H9 (cell line): Measurements from ENCODE around the gene ZC3H18. TPM values are rescaled to one million over a fixed set of nuclear protein-coding genes. Genes with fewer than 3 reads are reported as not detected.

Experiments
- DNase-seq: peaks from one replicate; pipeline ENCODE4 v3.0.0-alpha.2; 2017
- H2AFZ ChIP-seq: one replicate; pipeline ENCODE4 v1.6.1; 2013; ENCODE audit warnings: mild to moderate bottlenecking, low read length, control low read depth, moderate library complexity
- H2AK5ac ChIP-seq: 2 replicates; pipeline ENCODE4 v1.6.1; 2013; ENCODE audit warnings: low read length, control low read depth, mixed read lengths; ENCODE audit not compliant: insufficient read length
- H2BK120ac ChIP-seq: one replicate; pipeline ENCODE4 v1.6.1; 2013; ENCODE audit warnings: low read depth, mild to moderate bottlenecking, low read length, control low read depth, inconsistent platforms; ENCODE audit not compliant: poor library complexity, severe bottlenecking
- H2BK12ac ChIP-seq: 2 replicates; pipeline ENCODE4 v1.6.1; 2013; ENCODE audit warnings: low read length, control low read depth, mixed read lengths, low read depth; ENCODE audit not compliant: insufficient read length
- H2BK15ac ChIP-seq: 2 replicates; pipeline ENCODE4 v1.6.1; 2013; ENCODE audit warnings: low read depth, low read length, control low read depth
- H2BK20ac ChIP-seq: one replicate; pipeline ENCODE4 v1.6.1; 2013; ENCODE audit warnings: low read depth, mild to moderate bottlenecking, low read length, control low read depth, inconsistent platforms; ENCODE audit not compliant: poor library complexity, severe bottlenecking
- H2BK5ac ChIP-seq: 2 replicates; pipeline ENCODE4 v1.6.1; 2013; ENCODE audit warnings: low read length, control low read depth, mixed read lengths; ENCODE audit not compliant: insufficient read length
- H3K14ac ChIP-seq: 2 replicates; pipeline ENCODE4 v1.6.1; 2013; ENCODE audit warnings: low read length, control low read depth; ENCODE audit not compliant: insufficient read depth
- H3K18ac ChIP-seq: 2 replicates; pipeline ENCODE4 v1.6.1; 2013; ENCODE audit warnings: low read depth, mild to moderate bottlenecking, mixed read lengths, low read length, control low read depth; ENCODE audit not compliant: insufficient read length
- H3K23ac ChIP-seq: 2 replicates; pipeline ENCODE4 v1.6.1; 2013; ENCODE audit warnings: low read length, control low read depth, mixed read lengths, low read depth; ENCODE audit not compliant: insufficient read length
- H3K23me2 ChIP-seq: 2 replicates; pipeline ENCODE4 v1.6.1; 2013; ENCODE audit warnings: low read depth, mild to moderate bottlenecking, mixed read lengths, low read length, control low read depth; ENCODE audit not compliant: insufficient read length, poor library complexity, severe bottlenecking
- H3K27ac ChIP-seq: 2 replicates; pipeline ENCODE4 v1.5.1; 2013; ENCODE audit warnings: low read length, control low read depth, mixed read lengths, low read depth; ENCODE audit not compliant: insufficient read length
- H3K27me3 ChIP-seq: 2 replicates; pipeline ENCODE4 v1.6.1; 2013; ENCODE audit warnings: low read length, control low read depth, inconsistent platforms; ENCODE audit not compliant: insufficient read depth
- H3K4ac ChIP-seq: 2 replicates; pipeline ENCODE4 v1.6.1; 2013; ENCODE audit warnings: low read depth, mild to moderate bottlenecking, control low read depth, inconsistent platforms, low read length, moderate library complexity
- H3K4me1 ChIP-seq: 2 replicates; pipeline ENCODE4 v1.6.1; 2013; ENCODE audit warnings: low read length, control low read depth, inconsistent platforms; ENCODE audit not compliant: insufficient read depth
- H3K4me2 ChIP-seq: 2 replicates; pipeline ENCODE4 v1.6.1; 2013; ENCODE audit warnings: low read length, control low read depth, mixed read lengths; ENCODE audit not compliant: insufficient read length, insufficient read depth
- H3K56ac ChIP-seq: 2 replicates; pipeline ENCODE4 v1.6.1; 2013; ENCODE audit warnings: low read depth, mild to moderate bottlenecking, mixed read lengths, low read length, control low read depth; ENCODE audit not compliant: insufficient read length
- H3K79me1 ChIP-seq: 2 replicates; pipeline ENCODE4 v1.6.1; 2013; ENCODE audit warnings: low read depth, mild to moderate bottlenecking, moderate library complexity, low read length, control low read depth, inconsistent platforms; ENCODE audit not compliant: insufficient read depth, poor library complexity, severe bottlenecking
- H3K79me2 ChIP-seq: 2 replicates; pipeline ENCODE4 v1.6.1; 2013; ENCODE audit warnings: low read length, control low read depth, inconsistent platforms; ENCODE audit not compliant: insufficient read depth
- H3K9ac ChIP-seq: 2 replicates; pipeline ENCODE4 v1.6.1; 2013; ENCODE audit warnings: low read length, control low read depth, mixed read lengths; ENCODE audit not compliant: insufficient read length; ENCODE audit errors: extremely low read depth
- H3K9me3 ChIP-seq: one replicate; pipeline ENCODE4 v1.6.1; 2013; ENCODE audit warnings: low read depth, low read length, inconsistent platforms; ENCODE audit not compliant: control insufficient read depth
- H3T11ph ChIP-seq: one replicate; pipeline ENCODE4 v1.6.1; 2013; ENCODE audit warnings: mild to moderate bottlenecking, low read length, control low read depth, inconsistent platforms
- H4K20me1 ChIP-seq: one replicate; pipeline ENCODE4 v1.6.1; 2013; ENCODE audit not compliant: control insufficient read depth, insufficient read length, insufficient read depth
- H4K5ac ChIP-seq: 2 replicates; pipeline ENCODE4 v1.6.1; 2013; ENCODE audit warnings: low read depth, mild to moderate bottlenecking, mixed read lengths, low read length, control low read depth; ENCODE audit not compliant: insufficient read length
- H4K8ac ChIP-seq: replicated peaks from 2 replicates; pipeline ENCODE4 v1.6.1; 2013; ENCODE audit warnings: low read length, control low read depth, mixed read lengths, low read depth; ENCODE audit not compliant: insufficient read length
- H4K91ac ChIP-seq: 2 replicates; pipeline ENCODE4 v1.6.1; 2013; ENCODE audit warnings: low read depth, mild to moderate bottlenecking, moderate library complexity, mixed read lengths, low read length, control low read depth; ENCODE audit not compliant: insufficient read length
- H3K27ac Mint-ChIP-seq, 3 experiments: 2 replicates in 2 of 3; 3 replicates in 1 of 3; pipeline ENCODE4 v1.8.0; 2020 to 2021; ENCODE audit warnings: mixed read lengths in 3 of 3, mild to moderate bottlenecking in 1 of 3, moderate library complexity in 1 of 3
- H3K27me3 Mint-ChIP-seq: 2 replicates; pipeline ENCODE4 v1.8.0; 2021; ENCODE audit warnings: low read depth, mild to moderate bottlenecking, moderate library complexity, mixed read lengths
- H3K36me3 Mint-ChIP-seq, 3 experiments: 2 replicates in 2 of 3; 3 replicates in 1 of 3; pipeline ENCODE4 v1.8.0; 2020 to 2021; ENCODE audit warnings: low read depth in 3 of 3, mixed read lengths in 3 of 3; ENCODE audit not compliant: insufficient read depth in 1 of 3
- H3K4me1 Mint-ChIP-seq, 2 experiments: 2 replicates each; pipeline ENCODE4 v1.8.0; 2020; ENCODE audit warnings: mixed read lengths in 2 of 2
- H3K4me3 Mint-ChIP-seq, 2 experiments: 2 replicates in 1 of 2; 3 replicates in 1 of 2; pipeline ENCODE4 v1.8.0; 2020 to 2021; ENCODE audit warnings: mild to moderate bottlenecking in 2 of 2, mixed read lengths in 2 of 2, moderate library complexity in 1 of 2
- H3K9me3 Mint-ChIP-seq, 2 experiments: 2 replicates in 1 of 2; 3 replicates in 1 of 2; pipeline ENCODE4 v1.8.0; 2020; ENCODE audit warnings: mild to moderate bottlenecking in 2 of 2, mixed read lengths in 2 of 2, moderate library complexity in 1 of 2
- CTCF ChIP-seq: fragments of 200-600 bp; sonication (generic); conservative IDR thresholded peaks from 3 replicates; pipeline ENCODE4 v1.8.0; 2021; ENCODE audit warnings: antibody characterized with exemption, mild to moderate bottlenecking
- WGBS: extraction: QIAGEN DNeasy Blood & Tissue Kit; methylation state at CpG from one replicate; pipeline ENCODE4 v1.1.7; 2013; ENCODE audit warnings: missing lambda C conversion rate, low lambda C conversion rate, mixed read lengths; ENCODE audit not compliant: insufficient read length; ENCODE audit errors: extremely low coverage; 5-methylcytosine and 5-hydroxymethylcytosine counted together
- total RNA-seq: library from RNA; stranded (reverse); gene quantifications from 2 replicates; pipeline ENCODE4 v1.2.1, GENCODE V29; 2021

Gene ZC3H18
- total RNA-seq, 1 experiment from 2014 or later: 69.7 TPM

GRCh38 chr16:88650749-88651275, 80.6 kb downstream of the ZC3H18 start, which contains the start of gene CYBA:
CYBA (minus strand) TSS chr16:88651053; CDS start chr16:88651013, 40 bp downstream.
- WGBS: no CpG with 5 or more reads among the region's 41 CpGs

More at GRCh38 chr16:88650749-88651275, 80.6 kb downstream of the ZC3H18 start, which contains the start of gene CYBA:
- Histone ChIP-seq H3K4ac (no peak within 1 kb of the TSS), H2BK15ac (no peak within 1 kb of the TSS), H3K79me2 (no peaks in the 10 kb centered on the region), H3K14ac (peak within 1 kb of the TSS; percentile 21), H4K5ac (no peak within 1 kb of the TSS), H4K91ac (no peak within 1 kb of the TSS), H2BK120ac (no peak within 1 kb of the TSS), H3T11ph (no peak within 1 kb of the TSS), H4K20me1 (no peaks in the 10 kb centered on the region), H3K9me3 (no peaks in the 10 kb centered on the region), H3K27me3 (no peaks in the 10 kb centered on the region), H3K79me1 (peaks cover 3% of the 10 kb centered on the region), H3K27ac (no peak within 1 kb of the TSS), H4K8ac (no peak within 1 kb of the TSS), H2BK20ac (no peak within 1 kb of the TSS), H3K23me2 (peaks cover 17% of the 10 kb centered on the region), H3K23ac (no peak within 1 kb of the TSS), H2BK5ac (no peak within 1 kb of the TSS), H3K9ac (peak within 1 kb of the TSS; percentile 48), H3K56ac (no peak within 1 kb of the TSS), H2AK5ac (no peak within 1 kb of the TSS), H3K18ac (no peak within 1 kb of the TSS), H3K4me2 (peak within 1 kb of the TSS; percentile 66), H2BK12ac (no peak within 1 kb of the TSS), H2AFZ (no peak within 1 kb of the TSS), H3K4me1 (no peaks in the 10 kb centered on the region; the same call in 1 of the 2 replicates)
- H3K9me3 Mint-ChIP-seq: no peaks in the 10 kb centered on the region; a peak in 1 of 5 replicates
- DNase-seq: peak; percentile 93
- H3K27ac Mint-ChIP-seq: no peak within 1 kb of the TSS; a peak in 2 of 7 replicates
- no peak for TF ChIP-seq CTCF
- H3K36me3 Mint-ChIP-seq: peaks cover 9 to 21% (median 21%) of the 10 kb centered on the region in 3 experiments; a peak in 6 of 7 replicates
- H3K27me3 Mint-ChIP-seq: no peaks in the 10 kb centered on the region
- H3K4me3 Mint-ChIP-seq: peak within 1 kb of the TSS; percentile 83 to 91
- H3K4me1 Mint-ChIP-seq: peaks cover 8 to 12% of the 10 kb centered on the region in 2 experiments
